ELF-1 (cell line): ENCODE data around the gene FRMD4A.

Source experiments
- DNase-seq: peaks from one replicate; pipeline ENCODE4 v3.0.0-alpha.2; 2016; ENCODE audit warnings: low read depth, low spot score

The FRMD4A gene

GRCh38 chr10:14191407-14191806 lies 139.3 kb downstream of the FRMD4A start:
- DNase-seq, result no peak

DNA sequence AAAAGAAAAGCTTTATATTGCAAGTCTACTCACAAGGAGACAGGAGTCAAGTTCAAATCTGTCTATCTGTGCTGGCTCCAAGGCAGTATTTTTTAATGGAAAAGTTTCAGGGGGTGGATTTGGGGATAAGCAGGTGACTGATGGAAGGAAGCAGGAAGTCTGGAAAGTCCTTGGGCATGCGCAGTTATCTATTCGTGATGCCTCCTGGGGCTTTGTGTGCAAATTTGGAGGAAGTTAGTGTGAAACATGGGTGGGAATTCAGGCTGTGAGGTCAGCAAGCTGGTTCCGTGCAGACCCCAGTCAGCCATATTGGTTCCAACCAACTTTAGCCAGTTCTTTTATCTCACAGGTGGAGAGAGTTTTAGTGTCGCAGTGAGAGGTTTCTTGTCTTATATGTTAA lies 140.0 kb downstream of the FRMD4A start:
- DNase-seq, result no peak

GRCh38 chr10:14186245-14186644 lies 144.5 kb downstream of the FRMD4A start:
- peak; percentile 52 for DNase-seq

- DNase-seq, result peak; percentile 97
Observed at GRCh38 chr10:14185316-14186045, 145.2 kb downstream of the FRMD4A start.

DNA sequence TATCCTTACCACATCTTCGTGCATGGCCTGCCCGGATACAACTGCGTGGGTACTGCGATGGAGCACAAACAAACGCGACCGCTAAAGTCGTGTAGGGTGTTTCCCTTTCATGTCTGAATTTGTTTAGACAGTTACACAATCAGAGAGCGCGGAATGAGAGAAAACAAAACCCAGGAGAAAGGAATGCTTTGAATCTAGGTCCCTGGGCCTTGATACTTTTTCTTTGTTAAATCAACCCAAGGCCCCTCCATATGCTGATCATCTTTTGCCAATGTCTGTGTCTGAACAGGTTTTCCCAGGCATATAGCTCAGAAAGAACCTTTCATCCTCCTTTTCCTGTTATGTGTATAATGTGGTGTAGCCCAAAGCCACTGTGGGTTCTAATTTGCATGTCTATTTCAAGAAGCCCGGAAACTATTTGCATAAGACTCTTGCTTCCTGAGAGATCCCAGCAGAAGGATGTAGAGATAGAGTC lies 145.8 kb downstream of the FRMD4A start:
- DNase-seq, result peak; percentile 76

DNA sequence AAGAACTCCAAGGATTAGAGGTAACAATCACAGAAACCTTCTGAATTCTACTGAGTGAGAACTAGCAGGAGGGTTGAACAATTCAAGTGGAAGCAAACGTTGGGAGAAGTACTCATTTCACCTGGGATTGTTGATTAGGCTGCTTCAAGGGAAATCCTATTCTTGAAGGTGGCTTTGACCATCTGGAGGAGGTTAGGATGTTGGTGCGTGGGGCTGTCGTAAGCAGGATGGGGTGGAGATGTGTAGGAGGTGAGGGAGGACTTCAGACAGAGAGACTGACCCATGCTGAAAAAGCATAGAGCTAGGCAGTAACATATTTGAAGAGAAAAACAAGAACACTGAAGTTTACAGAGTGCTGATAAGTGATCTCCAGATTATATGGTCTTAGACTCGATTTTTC lies 147.9 kb downstream of the FRMD4A start:
- DNase-seq, result no peak

DNA sequence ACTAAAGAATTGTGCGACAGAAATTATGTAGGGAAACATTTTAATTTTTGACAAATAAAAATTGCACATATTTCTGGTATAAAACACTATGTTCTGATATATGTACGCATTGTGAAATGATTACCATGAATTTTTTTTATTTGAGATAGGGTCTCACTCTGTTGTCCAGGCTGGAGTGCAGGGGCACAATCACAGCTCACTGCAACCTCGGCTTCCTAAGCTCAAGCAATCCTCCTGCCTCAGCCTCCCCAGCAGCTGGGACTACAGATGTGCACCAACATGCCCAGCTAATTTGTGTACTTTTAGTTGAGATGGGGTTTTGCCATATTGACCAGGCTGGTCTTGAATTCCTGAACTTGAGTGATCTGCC lies 149.2 kb downstream of the FRMD4A start:
- no peak for DNase-seq

- DNase-seq, result no peak
Observed at GRCh38 chr10:14180911-14181566, 149.7 kb downstream of the FRMD4A start.

DNA sequence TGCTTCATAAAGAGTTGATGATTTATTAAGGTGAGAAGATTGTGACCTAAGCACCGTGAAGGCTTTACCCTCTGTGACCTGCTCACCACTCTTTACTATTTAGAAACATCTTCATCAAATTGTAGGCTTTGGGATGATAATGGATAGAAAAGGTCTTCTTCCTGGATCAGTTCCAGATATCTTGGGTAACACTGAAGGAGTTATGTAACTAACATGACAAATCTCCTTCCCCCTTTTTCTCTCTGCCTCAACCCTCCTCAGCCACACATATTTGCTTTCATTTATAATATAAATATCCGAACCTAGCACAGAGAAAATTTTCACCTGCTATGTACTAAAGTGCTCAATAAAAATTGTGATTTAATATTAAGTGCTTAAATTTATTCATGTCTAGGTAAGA lies 151.5 kb downstream of the FRMD4A start:
- no peak for DNase-seq

- peak; percentile 56 for DNase-seq
Observed at GRCh38 chr10:14173706-14174594, 156.8 kb downstream of the FRMD4A start.

- no peak for DNase-seq
Observed at GRCh38 chr10:14173391-14173705, 157.4 kb downstream of the FRMD4A start.

DNA sequence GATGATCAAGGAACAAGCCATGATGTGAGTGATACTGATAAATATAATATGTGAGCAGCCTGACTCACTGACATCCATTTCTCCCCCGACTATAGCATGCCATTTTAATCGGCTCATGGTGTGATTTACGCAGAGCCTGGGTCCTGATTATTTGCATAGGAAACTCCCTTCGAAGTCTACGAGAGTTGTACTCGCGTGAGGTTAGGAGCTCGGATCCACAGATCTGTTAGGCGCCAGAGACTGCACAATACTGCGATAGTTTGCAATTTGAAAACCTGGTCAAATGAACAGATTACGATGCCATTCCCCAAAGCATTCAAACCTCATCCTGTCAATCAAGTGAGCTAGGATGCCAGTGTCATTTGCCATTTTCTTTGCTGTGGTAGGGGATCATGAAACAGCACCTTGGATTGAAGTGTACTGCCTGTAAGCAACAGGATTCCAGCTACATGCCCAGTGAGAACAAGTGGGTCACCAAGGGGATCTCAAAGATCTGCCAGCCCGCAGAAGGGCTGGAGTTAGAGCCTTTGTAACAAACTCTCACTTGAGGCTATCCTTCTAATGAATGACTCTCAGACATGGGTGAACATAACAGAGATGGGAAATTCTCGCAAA lies 158.3 kb downstream of the FRMD4A start:
- DNase-seq, result no peak

DNA sequence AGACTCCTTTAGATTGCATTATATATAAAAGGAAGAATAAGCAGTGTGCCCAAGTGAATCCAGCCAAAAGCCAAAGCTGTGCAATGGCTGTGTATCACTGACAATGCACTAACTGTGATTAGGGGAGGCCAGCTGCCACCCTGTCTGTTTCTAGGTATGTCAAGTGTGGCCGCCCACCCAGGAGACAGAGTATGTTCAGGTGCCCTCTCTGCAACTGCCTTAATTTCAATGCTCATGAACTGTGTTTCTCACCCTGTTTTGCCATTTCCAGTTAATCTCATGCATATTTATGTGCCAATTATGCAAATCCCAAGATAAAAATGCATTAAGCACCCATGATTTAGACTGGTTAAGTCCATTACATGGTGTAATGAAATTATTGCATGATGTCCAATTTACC lies 159.4 kb downstream of the FRMD4A start:
- no peak for DNase-seq

DNA sequence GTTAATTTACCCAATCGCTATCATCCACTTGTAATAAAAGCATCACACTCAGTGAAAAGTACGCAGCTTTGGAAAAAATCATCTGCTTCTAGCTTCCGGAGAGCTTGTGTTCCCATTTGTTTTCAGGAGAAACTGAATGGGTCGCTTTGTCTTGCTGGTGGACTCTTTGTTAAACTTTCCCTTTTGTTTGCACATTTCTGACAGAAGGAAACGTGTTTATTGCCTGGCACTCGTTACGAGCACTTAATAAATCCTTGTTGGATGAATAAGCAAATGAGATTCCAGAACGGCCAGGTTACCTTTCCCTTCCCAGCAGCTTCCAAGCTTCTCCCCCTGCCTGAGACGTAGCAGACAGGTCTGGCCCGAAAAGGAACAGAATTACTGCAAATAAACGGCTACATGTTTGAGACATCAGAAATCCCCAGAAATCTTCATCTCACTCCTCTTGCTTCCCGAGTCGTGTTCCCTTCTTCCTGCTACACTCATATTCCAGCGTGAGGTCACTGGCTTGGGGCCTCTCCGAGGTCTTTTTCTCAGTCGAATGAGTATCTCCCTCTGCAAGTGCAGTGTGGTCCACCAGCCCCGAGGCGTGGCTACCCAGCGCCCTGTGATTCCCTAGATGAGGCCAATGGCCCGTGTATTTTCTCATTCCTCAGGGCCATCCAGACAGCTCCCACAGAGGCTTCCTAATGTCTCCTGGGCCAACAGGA lies 167.2 kb downstream of the FRMD4A start:
- DNase-seq, result no peak

DNA sequence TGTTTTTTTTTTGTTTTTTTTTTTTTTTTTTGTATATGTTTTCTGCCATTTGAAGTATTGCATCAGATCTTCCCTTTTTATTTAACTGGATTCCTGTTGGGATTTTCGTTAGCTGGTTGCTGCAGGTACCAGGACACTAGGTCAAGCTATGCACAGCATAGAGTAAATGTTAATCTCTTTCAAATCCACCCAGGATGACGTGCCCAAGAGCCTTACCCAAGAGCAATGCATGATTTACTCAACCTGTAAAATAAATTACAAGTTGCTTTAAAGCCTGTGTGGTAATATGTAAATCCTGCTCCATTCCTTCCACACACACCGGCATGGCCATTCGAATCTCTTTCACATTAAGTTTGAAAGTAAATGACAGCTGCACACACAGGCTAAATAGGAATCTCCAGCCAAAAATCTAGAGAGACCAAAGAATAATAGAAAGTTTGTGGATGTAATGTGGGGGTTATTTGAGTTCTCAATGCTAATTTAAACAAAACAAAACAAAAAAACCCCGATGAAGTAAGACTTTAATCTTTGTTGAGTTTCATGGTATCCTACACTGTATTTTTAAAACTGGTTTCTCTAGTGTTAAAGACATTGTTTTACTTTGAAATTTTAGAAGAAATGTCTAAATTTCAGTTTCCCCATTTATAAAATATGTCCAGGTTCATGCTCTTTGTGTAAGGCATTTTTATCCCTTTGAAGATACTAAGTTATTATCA lies 167.9 kb downstream of the FRMD4A start:
- no peak for DNase-seq

- no peak for DNase-seq
Observed at GRCh38 chr10:14162061-14162460, 168.7 kb downstream of the FRMD4A start.

- DNase-seq, result no peak
Observed at GRCh38 chr10:14160299-14160698, 170.4 kb downstream of the FRMD4A start.

- no peak for DNase-seq
Observed at GRCh38 chr10:14158575-14158974, 172.1 kb downstream of the FRMD4A start.

DNA sequence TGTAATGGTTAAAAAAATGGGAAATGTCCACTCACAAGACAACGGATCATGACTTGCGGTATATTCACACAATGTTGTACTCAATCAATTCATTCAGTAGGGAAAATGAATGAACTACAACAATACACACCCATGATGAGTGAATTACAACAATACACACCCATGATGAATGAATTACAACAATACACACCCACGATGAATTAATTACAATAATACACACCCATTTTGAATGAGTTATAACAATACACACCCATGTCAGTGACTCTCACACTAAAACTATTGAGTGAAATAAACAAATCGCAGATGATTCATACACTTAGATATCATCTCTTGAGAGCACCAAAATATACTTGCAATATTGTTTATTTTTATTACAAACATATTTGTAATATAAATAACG lies 174.6 kb downstream of the FRMD4A start:
- DNase-seq, result no peak

GRCh38 chr10:14153570-14154055 lies 177.1 kb downstream of the FRMD4A start:
- DNase-seq, result peak; percentile 40

DNA sequence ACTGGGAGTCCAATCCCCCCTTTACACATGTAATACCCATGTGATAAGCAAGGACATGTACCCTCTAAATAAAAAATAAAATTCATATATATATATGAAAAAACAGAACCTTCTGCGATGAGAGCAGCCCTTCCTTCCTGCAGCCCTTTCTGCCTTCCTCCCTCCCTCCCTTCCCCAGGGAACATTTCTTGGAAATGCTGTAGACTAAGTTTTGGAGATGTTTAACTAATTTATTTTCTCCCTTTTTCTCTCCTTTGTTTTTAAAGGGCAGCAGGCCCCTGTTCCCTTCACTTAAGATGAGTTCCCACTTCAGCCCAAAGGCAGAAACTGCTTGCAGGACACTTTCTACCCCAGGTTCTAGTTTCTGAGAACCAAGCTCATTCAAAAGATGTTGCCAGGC lies 179.2 kb downstream of the FRMD4A start:
- DNase-seq, result no peak
